Urinary bladder (tissue), 4 donors: ENCODE measurements around the gene STAT5B. TPM values are rescaled to one million over a fixed set of nuclear protein-coding genes. Genes with fewer than 3 reads are reported as not detected.

Source experiments
- DNase-seq: peaks from one replicate; pipeline ENCODE4 v3.0.0-alpha.2; 2015; ENCODE audit errors: extremely low spot score
- H3K27ac ChIP-seq: one replicate; pipeline ENCODE4 v1.5.1; 2013; ENCODE audit warnings: low read depth, mild to moderate bottlenecking, moderate library complexity
- H3K36me3 ChIP-seq: one replicate; pipeline ENCODE4 v1.6.1; 2013; ENCODE audit warnings: mild to moderate bottlenecking, moderate library complexity; ENCODE audit not compliant: insufficient read depth
- H3K4me1 ChIP-seq: one replicate; pipeline ENCODE4 v1.6.1; 2013; ENCODE audit warnings: mild to moderate bottlenecking, moderate library complexity; ENCODE audit not compliant: insufficient read depth
- H3K4me3 ChIP-seq: one replicate; pipeline ENCODE4 v1.5.1; 2013; ENCODE audit warnings: low read depth, low read length
- WGBS: extraction: QIAGEN DNeasy Blood & Tissue Kit; methylation state at CpG from one replicate; pipeline ENCODE4 v1.1.7; 2013; 5-methylcytosine and 5-hydroxymethylcytosine counted together
- polyA plus RNA-seq: library from polyadenylated mRNA; stranded (reverse); fragments of 200-250 nt; gene quantifications from one replicate; pipeline ENCODE4 v1.2.3, GENCODE V29; 2013
- total RNA-seq: library from RNA; depleted of rRNA; stranded (reverse); fragments of >200 nt; gene quantifications from one replicate; pipeline ENCODE4 v1.2.3, GENCODE V29; 2014
- donor health status: healthy with polysubstance abuse.
- donor health status: healthy.

The STAT5B gene
- total and polyA plus RNA-seq, 2 donors, result 37.6 to 66.3 TPM

GRCh38 chr17:42163113-42163512 lies 113.1 kb downstream of the STAT5B start:
- Histone ChIP-seq H3K4me1 (no peaks in the 10 kb centered on the region), H3K4me3 (no peak overlapping the region), H3K36me3 (no peaks in the 10 kb centered on the region), H3K27ac (no peak overlapping the region)
- WGBS, result 59% methylated on average over 8 of the region's 8 CpGs
- DNase-seq, result no peak

GRCh38 chr17:42160531-42160910 lies 115.7 kb downstream of the STAT5B start:
- Histone ChIP-seq H3K27ac (no peak overlapping the region), H3K36me3 (no peaks in the 10 kb centered on the region), H3K4me3 (no peak overlapping the region), H3K4me1 (no peaks in the 10 kb centered on the region)
- DNase-seq, result no peak
- 65% methylated on average over 7 of the region's 7 CpGs for WGBS

- no peak overlapping the region for H3K4me3 ChIP-seq
- no peaks in the 10 kb centered on the region for H3K36me3 ChIP-seq
- no peaks in the 10 kb centered on the region for H3K4me1 ChIP-seq
- DNase-seq, result no peak
- H3K27ac ChIP-seq, result no peak overlapping the region
- WGBS, result 68% methylated on average over 14 of the region's 14 CpGs
Measured at GRCh38 chr17:42159796-42160530, 116.2 kb downstream of the STAT5B start.

- Histone ChIP-seq H3K36me3 (no peaks in the 10 kb centered on the region), H3K27ac (no peak overlapping the region), H3K4me1 (no peaks in the 10 kb centered on the region), H3K4me3 (peak overlapping the region; percentile 38)
- WGBS, result 24% methylated on average over 17 of the region's 17 CpGs
- DNase-seq, result no peak
Measured at GRCh38 chr17:42155614-42156045, 120.6 kb downstream of the STAT5B start.

- 6% methylated on average over 15 of the region's 15 CpGs for WGBS
- DNase-seq, result no peak
- no peaks in the 10 kb centered on the region for H3K4me1 ChIP-seq
Measured at GRCh38 chr17:42153919-42154742, 122.1 kb downstream of the STAT5B start.

More at GRCh38 chr17:42153919-42154742, 122.1 kb downstream of the STAT5B start:
- Histone ChIP-seq H3K36me3 (no peaks in the 10 kb centered on the region), H3K27ac (peak overlapping the region; percentile 59), H3K4me3 (peak overlapping the region; percentile 95)

Other genes starting within 250 kb of the STAT5B start
- gene C17orf113, start 225.8 kb downstream of the STAT5B start, total RNA-seq, result 0.95 TPM
- gene C17orf113, start 225.8 kb downstream of the STAT5B start, polyA plus RNA-seq, result 1.5 TPM
- 1.2 TPM for gene ZNF385C, start 177.9 kb downstream of the STAT5B start, total RNA-seq
- gene ZNF385C, start 177.9 kb downstream of the STAT5B start, polyA plus RNA-seq, result 0.65 TPM
- gene DHX58, start 163.7 kb downstream of the STAT5B start, total RNA-seq, result 7.6 TPM
- gene DHX58, start 163.7 kb downstream of the STAT5B start, polyA plus RNA-seq, result 16.1 TPM
- gene KAT2A, start 155.0 kb downstream of the STAT5B start, total RNA-seq, result 14.1 TPM
- gene KAT2A, start 155.0 kb downstream of the STAT5B start, polyA plus RNA-seq, result 44.3 TPM
- not detected for gene HSPB9, start 153.6 kb downstream of the STAT5B start, total RNA-seq
- gene HSPB9, start 153.6 kb downstream of the STAT5B start, polyA plus RNA-seq, result 0.11 TPM
- gene RAB5C, start 121.4 kb downstream of the STAT5B start, total RNA-seq, result 40.5 TPM
- 198 TPM for gene RAB5C, start 121.4 kb downstream of the STAT5B start, polyA plus RNA-seq
- 0.79 TPM for gene KCNH4, start 95.2 kb downstream of the STAT5B start, total RNA-seq
- 0.49 TPM for gene KCNH4, start 95.2 kb downstream of the STAT5B start, polyA plus RNA-seq
- not detected for gene HCRT, start 90.9 kb downstream of the STAT5B start, total RNA-seq
- not detected for gene HCRT, start 90.9 kb downstream of the STAT5B start, polyA plus RNA-seq
- gene GHDC, start 81.9 kb downstream of the STAT5B start, total RNA-seq, result 6.7 TPM
- 32.0 TPM for gene GHDC, start 81.9 kb downstream of the STAT5B start, polyA plus RNA-seq
- gene STAT5A, start 12.1 kb upstream of the STAT5B start, total RNA-seq, result 14.9 TPM
- gene STAT5A, start 12.1 kb upstream of the STAT5B start, polyA plus RNA-seq, result 34.0 TPM
- gene STAT3, start 112.1 kb upstream of the STAT5B start, total RNA-seq, result 96.4 TPM
- 143 TPM for gene STAT3, start 112.1 kb upstream of the STAT5B start, polyA plus RNA-seq
- gene CAVIN1, start 146.9 kb upstream of the STAT5B start, total RNA-seq, result 296 TPM
- 478 TPM for gene CAVIN1, start 146.9 kb upstream of the STAT5B start, polyA plus RNA-seq
- gene ATP6V0A1, start 182.5 kb upstream of the STAT5B start, total RNA-seq, result 72.1 TPM
- gene ATP6V0A1, start 182.5 kb upstream of the STAT5B start, polyA plus RNA-seq, result 36.5 TPM